AG10803 (cell line): ENCODE measurements around the gene GSTA2.
"Not testable (repeated sequence)": the region's sequence is repeated elsewhere in the genome, so short reads cannot be mapped to it uniquely, and the experiment has no call there.

Source experiments
- DNase-seq: peaks from one replicate; pipeline ENCODE4 v3.0.0; 2010; ENCODE audit warnings: low read depth
- H3K4me3 ChIP-seq: 2 replicates; pipeline ENCODE4 v1.5.1; 2011; ENCODE audit warnings: mild to moderate bottlenecking, low read length, control low read depth
- TF ChIP-seq, protein P1 (sequence below): conservative IDR thresholded peaks from 2 replicates; pipeline ENCODE4 v1.5.1; 2011; ENCODE audit warnings: mild to moderate bottlenecking, low read length, control low read depth, inconsistent platforms

The GSTA2 gene

GRCh38 chr6:52763322-52763916, at the start of gene GSTA2:
Gene GSTA2, minus strand, starts transcription at chr6:52763475. Its CDS starts 5,528 bp downstream, at chr6:52757947.
- not testable (repeated sequence) for H3K4me3 ChIP-seq, DNase-seq

- not testable (repeated sequence) for DNase-seq, H3K4me3 ChIP-seq
These were observed 46.5 kb upstream of the GSTA2 start for GRCh38 chr6:52809777-52810176.

GRCh38 chr6:52808660-52809059, 45.4 kb upstream of the GSTA2 start:
- TF ChIP-seq, protein P1, sequence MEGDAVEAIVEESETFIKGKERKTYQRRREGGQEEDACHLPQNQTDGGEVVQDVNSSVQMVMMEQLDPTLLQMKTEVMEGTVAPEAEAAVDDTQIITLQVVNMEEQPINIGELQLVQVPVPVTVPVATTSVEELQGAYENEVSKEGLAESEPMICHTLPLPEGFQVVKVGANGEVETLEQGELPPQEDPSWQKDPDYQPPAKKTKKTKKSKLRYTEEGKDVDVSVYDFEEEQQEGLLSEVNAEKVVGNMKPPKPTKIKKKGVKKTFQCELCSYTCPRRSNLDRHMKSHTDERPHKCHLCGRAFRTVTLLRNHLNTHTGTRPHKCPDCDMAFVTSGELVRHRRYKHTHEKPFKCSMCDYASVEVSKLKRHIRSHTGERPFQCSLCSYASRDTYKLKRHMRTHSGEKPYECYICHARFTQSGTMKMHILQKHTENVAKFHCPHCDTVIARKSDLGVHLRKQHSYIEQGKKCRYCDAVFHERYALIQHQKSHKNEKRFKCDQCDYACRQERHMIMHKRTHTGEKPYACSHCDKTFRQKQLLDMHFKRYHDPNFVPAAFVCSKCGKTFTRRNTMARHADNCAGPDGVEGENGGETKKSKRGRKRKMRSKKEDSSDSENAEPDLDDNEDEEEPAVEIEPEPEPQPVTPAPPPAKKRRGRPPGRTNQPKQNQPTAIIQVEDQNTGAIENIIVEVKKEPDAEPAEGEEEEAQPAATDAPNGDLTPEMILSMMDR = no peak
- DNase-seq = no peak
- H3K4me3 ChIP-seq = no peak overlapping the region

GRCh38 chr6:52803668-52804255, 40.5 kb upstream of the GSTA2 start, which contains the start of gene GSTA1:
Gene GSTA1, minus strand, starts transcription at chr6:52803816. Its CDS starts 4,549 bp downstream, at chr6:52799267.
- DNase-seq, H3K4me3 ChIP-seq: not testable (repeated sequence)

- TF ChIP-seq, protein P1 = no peak
- no peak for DNase-seq
- no peak overlapping the region for H3K4me3 ChIP-seq
These were observed 39.5 kb upstream of the GSTA2 start for GRCh38 chr6:52802806-52803205.

DNA sequence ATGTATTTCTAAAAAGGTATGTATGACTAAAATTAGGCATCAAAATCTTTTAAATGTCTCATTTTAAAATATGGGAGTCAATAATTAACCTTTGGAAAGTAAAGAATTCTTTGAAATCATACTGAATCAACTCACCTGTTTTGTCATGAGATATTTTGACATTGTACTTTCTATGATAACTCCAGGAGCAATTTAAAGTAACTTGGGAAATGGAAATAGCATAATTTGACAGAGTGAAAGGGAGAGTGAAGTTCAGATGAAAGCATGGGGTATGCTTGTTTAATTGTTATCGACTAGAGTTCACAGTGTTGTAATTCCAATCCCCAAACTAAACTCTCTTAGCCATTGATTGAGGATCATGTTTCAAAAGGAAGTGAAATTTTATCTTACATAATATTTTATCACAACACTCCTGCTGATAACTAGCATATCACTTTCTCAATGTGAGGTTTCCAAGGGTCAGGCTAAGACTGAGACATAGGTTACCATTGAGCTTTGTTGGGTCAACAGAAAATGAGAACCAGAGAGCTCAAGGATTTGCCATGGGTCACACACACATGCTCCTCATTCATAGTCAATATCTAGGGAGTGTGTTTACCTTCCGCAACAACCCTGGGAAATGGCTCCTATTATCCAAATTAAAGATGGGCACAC, 38.0 kb upstream of the GSTA2 start:
- DNase-seq = no peak
- H3K4me3 ChIP-seq = no peak overlapping the region
- TF ChIP-seq, protein P1 = no peak

- not testable (repeated sequence) for H3K4me3 ChIP-seq
- DNase-seq = peak; percentile 84
These were observed 36.0 kb upstream of the GSTA2 start for GRCh38 chr6:52799272-52799671.

DNA sequence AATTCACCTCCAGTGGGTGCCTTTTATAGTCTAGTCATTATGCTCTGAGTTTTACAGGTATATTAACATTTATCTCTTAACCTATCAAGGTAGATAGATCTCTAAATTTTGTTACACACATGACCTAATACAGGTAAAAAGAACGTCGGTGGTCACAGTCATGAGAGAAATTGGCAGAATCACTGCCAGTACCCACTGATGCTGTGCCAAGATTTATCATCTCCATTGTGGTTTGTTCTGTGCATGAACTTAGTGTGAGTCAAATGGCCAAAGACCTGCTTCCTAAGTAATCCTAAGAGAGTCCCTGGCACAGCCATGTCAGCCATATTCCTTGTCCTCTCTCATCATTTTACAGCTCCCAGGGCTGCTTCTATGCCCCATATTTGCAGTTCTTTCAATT, 31.1 kb upstream of the GSTA2 start:
- not testable (repeated sequence) for DNase-seq, H3K4me3 ChIP-seq

GRCh38 chr6:52790861-52791260, 27.6 kb upstream of the GSTA2 start:
- TF ChIP-seq, protein P1 = no peak
- H3K4me3 ChIP-seq = no peak overlapping the region
- DNase-seq = no peak

GRCh38 chr6:52789658-52790057, 26.4 kb upstream of the GSTA2 start:
- not testable (repeated sequence) for H3K4me3 ChIP-seq
- DNase-seq = peak; percentile 32
